Raji (cell line): ENCODE results near the gene NFIA.

ENCODE experiments used
- POLR2A ChIP-seq: IDR thresholded peaks from 2 replicates; pipeline ENCODE4 v1.6.1; 2011; ENCODE audit warnings: low read depth, low read length, control low read depth; ENCODE audit not compliant: insufficient read depth

The NFIA gene

GRCh38 chr1:61501971-61502916 lies 419.9 kb downstream of the NFIA start:
- no peak for TF ChIP-seq POLR2A

- no peak for TF ChIP-seq POLR2A
Measured at GRCh38 chr1:61504305-61504704, 421.9 kb downstream of the NFIA start.

GRCh38 chr1:61504852-61505390 lies 422.6 kb downstream of the NFIA start:
- TF ChIP-seq POLR2A, result no peak

GRCh38 chr1:61506236-61506635 lies 423.9 kb downstream of the NFIA start:
- TF ChIP-seq POLR2A, result no peak

GRCh38 chr1:61506944-61507500 lies 424.7 kb downstream of the NFIA start:
- TF ChIP-seq POLR2A, result no peak
